Brain microvascular endothelial cell (primary cell): ENCODE measurements around the gene ALDH18A1.

ENCODE experiments used
- DNase-seq: peaks from one replicate; pipeline ENCODE4 v3.0.0-alpha.2; 2020
- H3K27ac ChIP-seq: fragments of 250-450 bp; sonication (Bioruptor Pico); 2 replicates; pipeline ENCODE4 v1.5.1; 2020; ENCODE audit warnings: mild to moderate bottlenecking, moderate library complexity
- H3K27me3 ChIP-seq: fragments of 250-450 bp; sonication (Bioruptor Pico); replicated peaks from 2 replicates; pipeline ENCODE4 v1.5.1; 2020; ENCODE audit warnings: mild to moderate bottlenecking
- H3K36me3 ChIP-seq: fragments of 250-450 bp; sonication (Bioruptor Pico); replicated peaks from 2 replicates; pipeline ENCODE4 v1.5.1; 2020; ENCODE audit warnings: mild to moderate bottlenecking
- H3K4me3 ChIP-seq: 2 replicates; pipeline ENCODE4 v1.5.1; 2011; ENCODE audit warnings: low read depth, mild to moderate bottlenecking, control low read depth, low read length, moderate library complexity
- in situ Hi-C: cut with HindIII; loops from 2 replicates; pipeline ENCODE4 v1.10.0; 2017; ENCODE audit warnings: low sequenced_read_pairs, low pct_ligation_motif_present
- TF ChIP-seq, protein P1 (sequence below): IDR thresholded peaks from 2 replicates; pipeline ENCODE4 v1.5.1; 2011; ENCODE audit warnings: low read depth, mild to moderate bottlenecking, moderate library complexity, low read length, control low read depth, inconsistent platforms; ENCODE audit errors: missing control alignments

The ALDH18A1 gene

DNA sequence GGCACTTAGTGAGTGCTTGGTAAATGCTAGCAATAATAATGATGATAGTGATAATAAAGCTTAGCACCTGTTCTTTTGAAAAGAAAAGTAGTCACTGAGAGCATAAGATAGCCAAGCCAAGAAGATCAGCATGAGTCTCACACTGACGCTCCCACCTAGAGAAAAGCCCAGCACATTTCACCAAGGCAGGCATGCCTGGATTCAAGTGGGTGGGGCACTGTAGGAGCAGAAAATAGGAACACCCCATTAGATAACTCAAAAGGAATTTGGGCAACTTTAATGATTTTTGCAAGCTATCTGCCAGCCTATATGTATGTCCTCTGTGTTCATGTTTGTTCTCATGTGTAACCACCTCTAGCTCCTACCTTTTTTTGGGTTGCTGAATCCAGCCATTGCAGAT lies 77.2 kb downstream of the ALDH18A1 start:
- H3K36me3 ChIP-seq: no peaks in the 10 kb centered on the region
- TF ChIP-seq, protein P1, sequence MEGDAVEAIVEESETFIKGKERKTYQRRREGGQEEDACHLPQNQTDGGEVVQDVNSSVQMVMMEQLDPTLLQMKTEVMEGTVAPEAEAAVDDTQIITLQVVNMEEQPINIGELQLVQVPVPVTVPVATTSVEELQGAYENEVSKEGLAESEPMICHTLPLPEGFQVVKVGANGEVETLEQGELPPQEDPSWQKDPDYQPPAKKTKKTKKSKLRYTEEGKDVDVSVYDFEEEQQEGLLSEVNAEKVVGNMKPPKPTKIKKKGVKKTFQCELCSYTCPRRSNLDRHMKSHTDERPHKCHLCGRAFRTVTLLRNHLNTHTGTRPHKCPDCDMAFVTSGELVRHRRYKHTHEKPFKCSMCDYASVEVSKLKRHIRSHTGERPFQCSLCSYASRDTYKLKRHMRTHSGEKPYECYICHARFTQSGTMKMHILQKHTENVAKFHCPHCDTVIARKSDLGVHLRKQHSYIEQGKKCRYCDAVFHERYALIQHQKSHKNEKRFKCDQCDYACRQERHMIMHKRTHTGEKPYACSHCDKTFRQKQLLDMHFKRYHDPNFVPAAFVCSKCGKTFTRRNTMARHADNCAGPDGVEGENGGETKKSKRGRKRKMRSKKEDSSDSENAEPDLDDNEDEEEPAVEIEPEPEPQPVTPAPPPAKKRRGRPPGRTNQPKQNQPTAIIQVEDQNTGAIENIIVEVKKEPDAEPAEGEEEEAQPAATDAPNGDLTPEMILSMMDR: no peak
- H3K4me3 ChIP-seq: no peak overlapping the region
- no peaks in the 10 kb centered on the region for H3K27me3 ChIP-seq
- no peak for DNase-seq
- in situ Hi-C loops: no loop called here
- no peak overlapping the region for H3K27ac ChIP-seq

DNA sequence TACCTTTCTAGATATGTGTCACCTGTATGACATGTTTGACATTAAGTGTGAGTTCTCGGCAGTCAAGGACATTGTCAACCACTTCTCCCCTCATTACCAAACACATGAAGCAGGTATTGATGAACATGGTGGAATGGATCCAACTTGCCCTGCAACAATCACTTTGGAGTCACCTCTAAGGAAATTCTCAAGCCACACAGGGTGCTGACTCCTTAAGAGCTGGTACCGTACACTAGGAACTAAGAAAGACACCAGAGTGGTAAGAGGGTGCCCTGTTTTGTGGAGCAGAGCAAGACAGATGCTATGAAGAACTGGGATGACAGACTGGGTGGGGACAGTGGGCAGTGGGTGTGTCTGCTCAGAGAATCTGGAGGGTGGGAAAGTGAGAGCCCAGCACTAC lies 77.9 kb downstream of the ALDH18A1 start:
- H3K27ac ChIP-seq: no peak overlapping the region
- no peak for DNase-seq
- H3K27me3 ChIP-seq: no peaks in the 10 kb centered on the region
- TF ChIP-seq, protein P1: no peak
- H3K4me3 ChIP-seq: no peak overlapping the region
- in situ Hi-C loops: no loop called here
- no peaks in the 10 kb centered on the region for H3K36me3 ChIP-seq

DNA sequence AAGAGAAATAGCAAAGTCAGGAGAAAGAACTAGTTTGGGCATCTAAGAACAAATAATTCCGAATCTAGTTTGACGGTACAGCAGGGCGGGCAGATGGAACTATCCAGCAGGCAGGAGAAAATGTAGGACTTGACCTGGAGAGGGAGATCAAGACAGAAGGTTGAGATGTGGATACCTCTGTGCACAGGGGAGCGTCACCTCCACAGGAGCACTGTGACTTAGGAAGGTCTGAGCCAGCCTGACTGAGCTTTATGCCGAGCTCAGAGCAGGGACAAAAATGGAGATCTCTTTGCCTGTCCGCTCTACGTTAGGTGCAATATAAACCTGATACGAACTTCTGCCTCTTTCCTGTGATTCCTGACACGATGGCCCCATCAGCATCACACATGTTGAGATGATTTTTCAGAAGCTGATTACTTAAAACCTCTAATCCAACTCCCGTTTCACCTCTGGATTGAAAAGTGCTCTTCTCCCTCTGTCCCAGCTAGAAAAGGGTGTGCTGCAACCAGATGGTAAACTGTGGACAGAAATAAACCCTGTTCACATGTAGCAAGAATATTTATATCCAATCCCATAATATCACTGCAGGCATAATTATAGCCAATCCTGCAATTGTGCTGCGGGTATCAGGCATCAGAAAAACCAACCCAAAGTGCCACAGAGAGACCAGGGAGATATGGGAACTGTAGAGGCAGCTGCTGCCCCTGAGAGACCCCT lies 81.7 kb downstream of the ALDH18A1 start:
- H3K36me3 ChIP-seq: no peaks in the 10 kb centered on the region
- in situ Hi-C loops: no loop called here
- no peak overlapping the region for H3K27ac ChIP-seq
- TF ChIP-seq, protein P1: no peak
- no peaks in the 10 kb centered on the region for H3K27me3 ChIP-seq
- H3K4me3 ChIP-seq: no peak overlapping the region
- no peak for DNase-seq

DNA sequence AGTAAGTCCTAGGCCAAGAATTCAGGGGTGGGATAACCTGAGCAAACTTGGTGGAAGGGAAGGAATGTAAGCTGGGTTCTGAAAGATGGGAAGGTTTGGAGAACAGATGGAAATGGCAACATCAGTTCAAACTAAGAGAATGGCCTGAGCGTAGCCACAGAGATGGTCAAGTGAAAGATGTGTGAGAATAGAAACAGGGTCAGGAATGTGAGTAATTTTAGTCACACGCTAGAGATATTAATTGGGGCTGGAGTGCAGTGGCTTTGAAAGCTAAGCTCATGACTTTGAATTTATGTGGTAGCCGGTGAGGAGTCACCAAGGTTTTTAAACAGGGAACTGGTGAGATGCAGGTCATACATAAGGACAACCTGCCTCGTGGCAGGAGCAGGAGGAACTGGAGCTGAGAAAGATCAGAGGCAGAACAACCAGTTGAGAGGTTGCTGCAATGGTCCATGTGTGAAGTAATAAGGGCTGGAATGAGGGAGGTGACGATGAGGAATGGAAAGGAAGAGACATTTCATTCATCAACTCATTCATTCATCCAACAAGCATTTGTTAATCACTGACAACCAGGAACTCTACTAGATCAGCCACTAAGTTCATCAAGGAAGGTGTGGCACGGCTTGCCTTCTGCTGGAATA lies 82.4 kb downstream of the ALDH18A1 start:
- no peaks in the 10 kb centered on the region for H3K36me3 ChIP-seq
- H3K4me3 ChIP-seq: no peak overlapping the region
- H3K27ac ChIP-seq: no peak overlapping the region
- H3K27me3 ChIP-seq: no peaks in the 10 kb centered on the region
- no peak for DNase-seq
- in situ Hi-C loops: no loop called here
- TF ChIP-seq, protein P1: no peak

DNA sequence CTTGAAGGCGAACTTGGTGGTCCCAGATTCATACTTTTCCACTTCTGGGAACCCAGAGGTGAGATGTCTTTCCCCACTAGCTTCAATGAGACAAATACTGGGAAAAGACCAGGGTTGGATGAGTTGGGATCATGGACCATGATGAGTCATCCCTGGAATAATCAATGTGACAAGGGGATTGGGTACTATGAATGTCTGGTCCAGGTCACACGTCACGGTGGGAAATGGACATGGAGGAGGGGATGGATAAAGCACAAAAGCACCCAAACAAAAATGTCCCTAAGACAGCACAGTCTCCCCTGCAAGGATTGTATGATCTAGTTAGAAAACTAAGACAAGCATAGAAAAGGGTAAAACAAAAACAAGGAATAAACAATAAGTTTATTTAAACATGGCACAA lies 83.0 kb downstream of the ALDH18A1 start:
- TF ChIP-seq, protein P1: no peak
- in situ Hi-C loops: no loop called here
- H3K36me3 ChIP-seq: no peaks in the 10 kb centered on the region
- no peak overlapping the region for H3K27ac ChIP-seq
- DNase-seq: no peak
- H3K27me3 ChIP-seq: no peaks in the 10 kb centered on the region
- H3K4me3 ChIP-seq: no peak overlapping the region
